Heart right ventricle (tissue), 16 donors: ENCODE measurements around the gene CSKMT. TPM values are rescaled to one million over a fixed set of nuclear protein-coding genes. Genes with fewer than 3 reads are reported as not detected.
"Not testable (repeated sequence)": the region's sequence is repeated elsewhere in the genome, so short reads cannot be mapped to it uniquely, and the experiment has no call there.

ENCODE experiments used
- ATAC-seq, 8 donors: fragments of 200-7000 bp; cut with Tn5 transposase; one replicate each; pipeline ENCODE4 v1.9.1; 2020; ENCODE audit warnings: mild to moderate bottlenecking in 8 of 8, moderate library complexity in 8 of 8, moderate number of reproducible peaks in 1 of 8
- DNase-seq, 2 donors: peaks; one replicate each; pipeline ENCODE4 v3.0.0-alpha.2; 2020
- H3K27ac ChIP-seq, 10 donors: fragments of 200-600 bp; sonication (generic) in 2 of 10; one replicate each; pipeline versions ENCODE4 v1.5.0 to v1.8.0; 2020 to 2022; ENCODE audit warnings: mild to moderate bottlenecking in 3 of 10
- H3K27me3 ChIP-seq, 7 donors: fragments of 200-600 bp; one replicate each; pipeline ENCODE4 v1.8.0; 2021 to 2022; ENCODE audit warnings: mild to moderate bottlenecking in 2 of 7
- H3K36me3 ChIP-seq, 9 donors: fragments of 200-600 bp; sonication (generic) in 1 of 9; one replicate each; pipeline versions ENCODE4 v1.5.0 to v1.8.0; 2020 to 2022; ENCODE audit warnings: mild to moderate bottlenecking in 2 of 9
- H3K4me1 ChIP-seq, 9 donors: fragments of 200-600 bp; sonication (generic) in 1 of 9; one replicate each; pipeline versions ENCODE4 v1.5.0 to v1.8.0; 2020 to 2022; ENCODE audit warnings: mild to moderate bottlenecking in 4 of 9
- H3K4me3 ChIP-seq, 10 donors: fragments of 200-600 bp; sonication (generic) in 2 of 10; one replicate each; pipeline versions ENCODE4 v1.5.0 to v1.8.0; 2020 to 2022; ENCODE audit warnings: mild to moderate bottlenecking in 7 of 10, moderate library complexity in 2 of 10
- H3K9me3 ChIP-seq, 11 donors: fragments of 200-600 bp in 10 of 11; sonication (generic) in 2 of 11; one replicate each; pipeline versions ENCODE4 v1.5.0 to v1.8.0; 2013 to 2022; ENCODE audit warnings: mild to moderate bottlenecking in 2 of 11, control low read depth in 1 of 11, moderate library complexity in 1 of 11
- WGBS, 2 donors: extraction: QIAGEN DNeasy Blood & Tissue Kit; methylation state at CpG; one replicate each; pipeline ENCODE4 v1.1.7; 2013; ENCODE audit warnings: inconsistent platforms in 1 of 2; 5-methylcytosine and 5-hydroxymethylcytosine counted together
- intact Hi-C, 10 donors: fragments of 100-400 bp; cut with DNase I; formaldehyde crosslinking; loops; one replicate each; pipeline versions ENCODE4 v1.11.1 to v1.14.2; 2022
- polyA plus RNA-seq, 2 donors: library from polyadenylated mRNA; stranded (reverse); fragments of 200-250 nt; gene quantifications; one replicate each; pipeline ENCODE4 v1.2.3, GENCODE V29; 2013
- total RNA-seq, 10 donors: library from RNA; stranded (reverse); fragmentation: NEBNext Ultra II Directional in 3 of 10; extraction: Animal tissue kit (Norgen Biotek cat#: 25700) in 3 of 10; gene quantifications; one replicate each; pipeline versions ENCODE4 v1.2.1 to v1.2.4, GENCODE V29; 2021 to 2023
- TF ChIP-seq, protein P1 (sequence below), 9 donors: fragments of 200-600 bp; sonication (generic) in 2 of 9; IDR thresholded peaks; one replicate each; pipeline versions ENCODE4 v1.5.0 to v1.8.0; 2021 to 2022; ENCODE audit warnings: antibody characterized with exemption in 9 of 9, mild to moderate bottlenecking in 5 of 9, moderate library complexity in 1 of 9
- donor health status: Arrhythmogenic right ventricular cardiomyopathy.
- donor health status: ischemic (EF 13 %, LVEDD 7.1; RV severe dilation, severe dysfunction).
- donor health status: healthy with polysubstance abuse.
- donor health status: DM: no; HTN: yes; CAD: no.
- donor health status: DM: no; HTN: no; CAD: no.
- donor health status: ischemic (EF 25% LVEDD 6.9; RV normal size, moderate dysfunction).
- donor health status: ischemic (EF 25% LVEDD 5.7; RV mildly dilated, moderate dysfunction).
- donor health status: healthy.
- donor health status: DM: yes; HTN: yes; CAD: no.
- donor health status: Ischemic cardiomyopathy.
- donor health status: ischemic (EF 35%, LVEDD 5.7; RV mildly dilated, moderate dysfunction).
- donor health status: nonischemic (EF 11% LVEDD 7.7; RV severe dilation, severe dysfunction).
- donor health status: DM: yes; HTN: yes; CAD: no.
- donor health status: PGD.
- donor health status: ischemic (EF 29% LVEDD 5.4; RV normal size, mild dysfunction).
- donor health status: nonischemic (EF 23%, LVEDD 6.1; RV moderate dilation, normal function).

Gene CSKMT
- total and polyA plus RNA-seq, 12 donors = 2.4 to 15.7 (median 4.6) TPM

DNA sequence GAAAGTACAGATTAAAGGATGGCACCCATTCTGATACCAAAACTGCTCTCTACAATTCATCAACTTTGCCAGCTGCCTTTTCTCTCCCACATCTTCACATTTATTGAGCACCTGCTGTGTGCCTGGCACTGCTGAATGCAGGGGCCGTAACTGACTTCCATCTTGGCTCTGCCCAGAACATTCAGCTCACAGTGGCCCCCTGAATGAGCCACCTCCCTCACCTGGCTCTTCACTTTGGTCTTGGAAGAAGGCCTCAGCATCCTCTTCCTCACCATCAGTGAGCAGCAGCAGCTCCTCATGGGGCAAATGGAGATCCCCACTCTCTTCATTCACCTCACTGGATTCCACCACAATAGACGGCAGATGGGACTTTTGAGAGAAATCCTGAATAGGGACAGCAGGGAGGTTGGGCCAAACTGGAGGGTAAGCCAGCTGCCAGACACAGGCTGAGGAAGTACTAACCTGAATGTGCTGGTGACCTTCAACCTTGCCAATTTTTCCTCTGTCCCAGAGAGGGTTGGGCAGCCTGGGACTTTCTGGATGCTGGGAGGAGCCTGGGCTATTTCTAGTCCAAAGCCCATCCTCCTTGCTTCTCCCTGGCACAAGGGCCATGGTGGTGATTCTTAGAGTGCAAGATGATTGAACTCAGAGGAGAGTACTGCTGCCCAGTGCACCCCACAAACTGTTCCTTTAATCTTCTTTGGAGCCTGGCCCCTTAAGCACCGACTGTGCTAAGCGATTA is 4.5 kb downstream of the CSKMT start:
- Histone ChIP-seq H3K4me3 (no peak overlapping the region), H3K4me1 (peaks cover 19 to 70% (median 52%) of the 10 kb centered on the region in 9 donors), H3K27ac (peak overlapping the region in 3 of 10 donors; percentile 10 to 93 (median 32)), H3K9me3 (no peaks in the 10 kb centered on the region), H3K27me3 (no peaks in the 10 kb centered on the region), H3K36me3 (peaks cover 0 to 39% (median 0%) of the 10 kb centered on the region in 9 donors)
- TF ChIP-seq, protein P1, sequence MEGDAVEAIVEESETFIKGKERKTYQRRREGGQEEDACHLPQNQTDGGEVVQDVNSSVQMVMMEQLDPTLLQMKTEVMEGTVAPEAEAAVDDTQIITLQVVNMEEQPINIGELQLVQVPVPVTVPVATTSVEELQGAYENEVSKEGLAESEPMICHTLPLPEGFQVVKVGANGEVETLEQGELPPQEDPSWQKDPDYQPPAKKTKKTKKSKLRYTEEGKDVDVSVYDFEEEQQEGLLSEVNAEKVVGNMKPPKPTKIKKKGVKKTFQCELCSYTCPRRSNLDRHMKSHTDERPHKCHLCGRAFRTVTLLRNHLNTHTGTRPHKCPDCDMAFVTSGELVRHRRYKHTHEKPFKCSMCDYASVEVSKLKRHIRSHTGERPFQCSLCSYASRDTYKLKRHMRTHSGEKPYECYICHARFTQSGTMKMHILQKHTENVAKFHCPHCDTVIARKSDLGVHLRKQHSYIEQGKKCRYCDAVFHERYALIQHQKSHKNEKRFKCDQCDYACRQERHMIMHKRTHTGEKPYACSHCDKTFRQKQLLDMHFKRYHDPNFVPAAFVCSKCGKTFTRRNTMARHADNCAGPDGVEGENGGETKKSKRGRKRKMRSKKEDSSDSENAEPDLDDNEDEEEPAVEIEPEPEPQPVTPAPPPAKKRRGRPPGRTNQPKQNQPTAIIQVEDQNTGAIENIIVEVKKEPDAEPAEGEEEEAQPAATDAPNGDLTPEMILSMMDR (IDR thresholded peaks at IDR 0.05) = no peak
- WGBS, 2 donors = 66 to 70% methylated on average over 4 of the region's 4 CpGs
- no peak for DNase-seq
- ATAC-seq = no peak
- intact Hi-C loops = loop anchor here in 4 of 10 donors (5.0 kb wide), 3 partner anchors 38 to 72 kb away; partner anchors contain the start of genes BSCL2 (in 3 of the 4), GNG3 (in 3 of the 4) and MTA2 (in 1 of the 4)

DNA sequence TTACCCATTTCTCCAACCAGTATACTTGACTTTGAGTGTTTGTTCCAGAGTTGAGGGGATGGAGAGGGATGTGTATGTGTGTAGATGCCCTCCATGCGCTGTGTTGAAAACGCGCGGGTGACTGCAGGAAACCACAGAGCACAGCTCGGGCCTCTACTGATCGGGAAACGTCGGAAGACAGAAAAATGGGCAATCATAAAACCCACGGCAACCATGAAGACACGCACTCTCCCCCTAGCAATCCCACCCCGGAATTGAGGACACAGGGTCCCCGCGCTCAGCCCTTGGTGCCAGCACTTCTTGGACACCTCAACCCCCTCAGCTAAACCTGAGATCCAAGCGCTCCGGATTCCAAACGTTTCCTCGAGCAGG is 6.1 kb downstream of the CSKMT start:
- DNase-seq (no peak), ATAC-seq (peak in 7 of 8 donors; percentile 20 to 52 (median 42))
- TF ChIP-seq, protein P1 (IDR thresholded peaks at IDR 0.05) = no peak
- H3K27me3 ChIP-seq = no peaks in the 10 kb centered on the region
- 1% methylated on average over 17 of the region's 17 CpGs for WGBS, 2 donors
- peak overlapping the region; percentile 83 to 95 (median 90) for H3K27ac ChIP-seq
- no peaks in the 10 kb centered on the region for H3K9me3 ChIP-seq
- H3K36me3 ChIP-seq = peaks cover 0 to 55% (median 2%) of the 10 kb centered on the region in 9 donors
- peak overlapping the region; percentile 61 to 94 (median 83) for H3K4me3 ChIP-seq
- intact Hi-C loops = loop anchor here in 2 of 10 donors (5.0 kb wide), 1 partner anchor 36 kb away; the partner anchor contains the start of genes BSCL2 (in 2 of the 2) and GNG3 (in 2 of the 2)
- peaks cover 16 to 67% (median 48%) of the 10 kb centered on the region in 9 donors for H3K4me1 ChIP-seq

DNA sequence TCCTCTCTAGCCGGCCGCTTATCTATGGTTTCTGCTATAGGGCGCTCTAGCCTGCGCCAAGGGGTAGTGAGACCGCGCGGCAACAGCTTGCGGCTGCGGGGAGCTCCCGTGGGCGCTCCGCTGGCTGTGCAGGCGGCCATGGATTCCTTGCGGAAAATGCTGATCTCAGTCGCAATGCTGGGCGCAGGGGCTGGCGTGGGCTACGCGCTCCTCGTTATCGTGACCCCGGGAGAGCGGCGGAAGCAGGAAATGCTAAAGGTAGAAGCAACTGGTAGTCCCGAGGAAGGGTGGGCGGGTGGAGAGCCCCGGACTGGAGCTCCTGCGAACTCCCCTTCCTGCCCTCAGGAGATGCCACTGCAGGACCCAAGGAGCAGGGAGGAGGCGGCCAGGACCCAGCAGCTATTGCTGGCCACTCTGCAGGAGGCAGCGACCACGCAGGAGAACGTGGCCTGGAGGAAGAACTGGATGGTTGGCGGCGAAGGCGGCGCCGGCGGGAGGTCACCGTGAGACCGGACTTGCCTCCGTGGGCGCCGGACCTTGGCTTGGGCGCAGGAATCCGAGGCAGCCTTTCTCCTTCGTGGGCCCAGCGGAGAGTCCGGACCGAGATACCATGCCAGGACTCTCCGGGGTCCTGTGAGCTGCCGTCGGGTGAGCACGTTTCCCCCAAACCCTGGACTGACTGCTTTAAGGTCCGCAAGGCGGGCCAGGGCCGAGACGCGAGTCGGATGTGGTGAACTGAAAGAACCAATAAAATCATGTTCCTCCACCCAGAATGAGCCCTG is 6.7 kb downstream of the CSKMT start, which contains the start of the genes LBHD1 and UQCC3:
TSS of gene LBHD1 (minus strand) at position 660 of the 782 bp plus-strand sequence. CDS start 2,236 bp downstream, outside the sequence.
TSS of gene UQCC3 (plus strand) at position 66 of the 782 bp plus-strand sequence. CDS start at position 139, 73 bp downstream.
- TF ChIP-seq, protein P1 (IDR thresholded peaks at IDR 0.05) = peak in 1 of 9 donors; percentile 7
- ATAC-seq = peak; percentile 82 to 92 (median 88)
- H3K27ac ChIP-seq = peak within 1 kb of the TSS; percentile 83 to 95 (median 90)
- H3K9me3 ChIP-seq = no peaks in the 10 kb centered on the region
- peaks cover 0 to 56% (median 8%) of the 10 kb centered on the region in 9 donors for H3K36me3 ChIP-seq
- 1% methylated on average over 58 to 59 of the region's 59 CpGs for WGBS, 2 donors
- H3K4me3 ChIP-seq = peak within 1 kb of the TSS; percentile 61 to 94 (median 83)
- H3K27me3 ChIP-seq = no peaks in the 10 kb centered on the region
- DNase-seq = peak; percentile 67 to 84
- H3K4me1 ChIP-seq = peaks cover 11 to 67% (median 44%) of the 10 kb centered on the region in 9 donors
- intact Hi-C loops = loop anchor here in 2 of 10 donors (5.0 kb wide), 1 partner anchor 36 kb away; the partner anchor contains the start of genes BSCL2 (in 2 of the 2) and GNG3 (in 2 of the 2)

DNA sequence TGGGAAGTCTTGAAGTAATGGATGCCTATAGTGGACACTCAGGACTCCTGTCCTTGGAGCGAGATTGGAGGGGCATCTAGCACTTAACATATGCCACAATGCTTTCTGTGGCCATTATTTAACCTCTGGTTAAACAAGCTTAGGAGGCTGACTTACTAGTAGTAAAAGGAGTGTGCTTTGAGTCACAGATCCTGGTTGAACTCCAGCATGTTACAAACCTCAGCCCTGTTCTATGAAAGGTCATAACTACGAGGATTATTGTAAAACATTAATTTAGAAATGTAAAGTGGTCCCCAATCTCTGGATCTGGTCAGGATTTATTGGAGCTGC is 8.0 kb downstream of the CSKMT start:
- Histone ChIP-seq H3K27ac (peak overlapping the region in 3 of 10 donors; percentile 90 to 94 (median 93)), H3K36me3 (peaks cover 0 to 56% (median 17%) of the 10 kb centered on the region in 9 donors), H3K4me1 (peaks cover 5 to 67% (median 44%) of the 10 kb centered on the region in 9 donors), H3K27me3 (no peaks in the 10 kb centered on the region), H3K4me3 (peak overlapping the region in 3 of 10 donors; percentile 84 to 94 (median 94)), H3K9me3 (no peaks in the 10 kb centered on the region)
- 90 to 92% methylated on average over 2 of the region's 2 CpGs for WGBS, 2 donors
- TF ChIP-seq, protein P1 (IDR thresholded peaks at IDR 0.05) = no peak
- ATAC-seq = no peak
- DNase-seq = no peak
- intact Hi-C loops = loop anchor here in 2 of 10 donors (5.0 kb wide), 1 partner anchor 34 kb away; the partner anchor contains the start of genes BSCL2 (in 2 of the 2) and GNG3 (in 2 of the 2)

DNA sequence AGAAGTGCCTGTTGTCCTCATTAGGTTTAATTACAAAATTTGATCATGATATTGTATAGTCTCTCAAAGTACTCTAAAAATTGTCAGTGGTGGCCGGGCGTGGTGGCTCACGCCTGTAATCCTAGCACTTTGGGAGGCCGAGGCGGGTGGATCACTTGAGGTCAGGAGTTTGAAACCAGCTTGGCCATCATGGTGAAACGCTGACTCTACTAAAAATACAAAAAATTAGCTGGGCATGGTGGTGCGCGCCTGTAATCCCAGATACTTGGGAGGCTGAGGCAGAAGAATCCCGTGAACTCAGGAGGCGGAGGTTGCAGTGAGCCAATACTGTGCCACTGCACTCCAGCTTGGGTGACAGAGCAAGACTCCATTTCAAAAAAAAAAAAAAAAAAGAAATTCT is 10.3 kb downstream of the CSKMT start:
- H3K9me3 ChIP-seq, DNase-seq, ATAC-seq, intact Hi-C loops, H3K27ac ChIP-seq, H3K27me3 ChIP-seq, H3K4me3 ChIP-seq: not testable (repeated sequence)
- Histone ChIP-seq H3K4me1 (peaks cover 5 to 64% (median 46%) of the 10 kb centered on the region in 9 donors), H3K36me3 (peaks cover 0 to 55% (median 17%) of the 10 kb centered on the region in 9 donors)
- 95 to 97% methylated on average over 10 of the region's 10 CpGs for WGBS, 2 donors
